ENCODE data around the gene ZNF264. TPM values are rescaled to one million over a fixed set of nuclear protein-coding genes. Genes with fewer than 3 reads are reported as not detected.

ZNF264 gene
- total and polyA plus RNA-seq, 2 experiments from 2014 or later = 3.8 to 50.5 TPM

DNA sequence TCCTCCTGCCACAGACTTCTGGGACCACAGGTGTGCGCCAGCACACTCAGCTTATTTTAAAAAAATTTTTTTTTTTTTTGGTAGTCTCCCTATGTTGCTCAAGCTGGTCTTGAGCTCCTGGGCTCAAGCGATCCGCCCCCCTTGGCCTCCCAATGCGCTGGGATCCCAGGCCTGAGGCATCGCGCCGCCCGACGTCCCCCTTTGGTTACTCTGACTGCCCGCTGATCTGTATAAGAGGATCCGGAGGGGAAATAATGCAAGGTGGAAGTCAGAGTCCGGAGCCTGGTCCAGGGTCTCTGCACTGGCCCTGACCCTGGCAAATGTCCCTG, 48.6 kb downstream of the ZNF264 start:
- TF ChIP-seq, protein P1, sequence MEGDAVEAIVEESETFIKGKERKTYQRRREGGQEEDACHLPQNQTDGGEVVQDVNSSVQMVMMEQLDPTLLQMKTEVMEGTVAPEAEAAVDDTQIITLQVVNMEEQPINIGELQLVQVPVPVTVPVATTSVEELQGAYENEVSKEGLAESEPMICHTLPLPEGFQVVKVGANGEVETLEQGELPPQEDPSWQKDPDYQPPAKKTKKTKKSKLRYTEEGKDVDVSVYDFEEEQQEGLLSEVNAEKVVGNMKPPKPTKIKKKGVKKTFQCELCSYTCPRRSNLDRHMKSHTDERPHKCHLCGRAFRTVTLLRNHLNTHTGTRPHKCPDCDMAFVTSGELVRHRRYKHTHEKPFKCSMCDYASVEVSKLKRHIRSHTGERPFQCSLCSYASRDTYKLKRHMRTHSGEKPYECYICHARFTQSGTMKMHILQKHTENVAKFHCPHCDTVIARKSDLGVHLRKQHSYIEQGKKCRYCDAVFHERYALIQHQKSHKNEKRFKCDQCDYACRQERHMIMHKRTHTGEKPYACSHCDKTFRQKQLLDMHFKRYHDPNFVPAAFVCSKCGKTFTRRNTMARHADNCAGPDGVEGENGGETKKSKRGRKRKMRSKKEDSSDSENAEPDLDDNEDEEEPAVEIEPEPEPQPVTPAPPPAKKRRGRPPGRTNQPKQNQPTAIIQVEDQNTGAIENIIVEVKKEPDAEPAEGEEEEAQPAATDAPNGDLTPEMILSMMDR (IDR thresholded peaks at IDR 0.05; ENCODE audit: low read depth, low read length) = no peak
- Histone ChIP-seq H3K27me3 (no peaks in the 10 kb centered on the region), H3K9me3 (ENCODE audit: low read depth) (no peaks in the 10 kb centered on the region)

DNA sequence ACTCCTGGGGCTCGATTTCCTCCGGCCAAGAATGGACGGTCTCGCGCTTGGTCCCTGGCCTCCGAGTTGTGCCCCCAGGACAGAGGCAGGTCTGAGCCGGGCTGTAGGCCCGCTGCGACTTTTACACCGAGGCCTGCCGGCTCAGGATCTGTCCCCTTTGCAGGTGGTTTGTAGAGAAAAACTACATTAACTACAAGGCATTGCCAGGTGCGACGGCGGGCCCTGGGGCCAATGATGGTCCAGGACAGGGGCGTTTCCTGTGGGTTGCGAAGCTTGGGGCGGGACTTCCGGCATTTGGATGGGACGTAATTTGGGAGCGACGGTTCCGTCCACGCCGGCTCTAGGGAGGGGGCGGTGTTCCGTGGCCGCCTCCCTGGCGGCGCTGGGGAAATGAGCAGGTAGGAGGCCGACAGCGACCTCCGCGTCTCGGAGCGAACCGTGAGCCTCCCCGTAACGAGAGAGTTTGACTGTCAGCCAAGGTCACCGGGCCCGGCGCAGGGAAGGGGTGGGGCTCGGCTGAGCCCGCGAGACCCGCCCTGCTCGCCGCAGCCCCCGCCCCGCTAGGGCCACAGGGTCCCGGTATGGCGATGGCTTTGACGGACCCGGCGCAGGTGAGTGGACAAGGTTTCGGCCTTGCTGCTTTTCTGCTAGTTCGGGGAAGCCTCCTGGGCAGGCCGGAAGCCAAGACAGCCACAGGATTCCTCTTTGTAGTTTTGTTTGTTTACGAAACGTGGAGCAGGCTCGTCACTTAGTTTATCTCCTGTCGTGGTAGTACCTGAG, 49.2 kb downstream of the ZNF264 start, which contains the start of gene ZNF805:
Gene ZNF805, plus strand, starts transcription at position 322 of the 780 bp plus-strand sequence. Its CDS starts 260 bp downstream, at position 582.
- no peaks in the 10 kb centered on the region for H3K9me3 ChIP-seq (ENCODE audit: low read depth)
- peak within 1 kb of the TSS; percentile 96 for H3K27ac ChIP-seq
- H3K4me1 ChIP-seq (ENCODE audit: low read depth) = peaks cover 12% of the 10 kb centered on the region
- TF ChIP-seq, protein P1 (IDR thresholded peaks at IDR 0.05; ENCODE audit: low read depth, low read length) = no peak
- peak within 1 kb of the TSS; percentile 57 for H3K4me3 ChIP-seq
- peaks cover 6% of the 10 kb centered on the region for H3K36me3 ChIP-seq
- no peaks in the 10 kb centered on the region for H3K27me3 ChIP-seq
- DNase-seq (ENCODE audit: low read depth in 1 of 2, low spot score in 1 of 2) = peak; percentile 95 to 96

More for the DNA sequence above, 48.6 kb downstream of the ZNF264 start:
- H3K4me3 ChIP-seq = peak overlapping the region; percentile 57
- peaks cover 12% of the 10 kb centered on the region for H3K4me1 ChIP-seq (ENCODE audit: low read depth)
- DNase-seq (ENCODE audit: low read depth in 1 of 2, low spot score in 1 of 2) = peak in 1 of 2 donors; percentile 25
- H3K36me3 ChIP-seq = peaks cover 3% of the 10 kb centered on the region
- peak overlapping the region; percentile 96 for H3K27ac ChIP-seq

DNA sequence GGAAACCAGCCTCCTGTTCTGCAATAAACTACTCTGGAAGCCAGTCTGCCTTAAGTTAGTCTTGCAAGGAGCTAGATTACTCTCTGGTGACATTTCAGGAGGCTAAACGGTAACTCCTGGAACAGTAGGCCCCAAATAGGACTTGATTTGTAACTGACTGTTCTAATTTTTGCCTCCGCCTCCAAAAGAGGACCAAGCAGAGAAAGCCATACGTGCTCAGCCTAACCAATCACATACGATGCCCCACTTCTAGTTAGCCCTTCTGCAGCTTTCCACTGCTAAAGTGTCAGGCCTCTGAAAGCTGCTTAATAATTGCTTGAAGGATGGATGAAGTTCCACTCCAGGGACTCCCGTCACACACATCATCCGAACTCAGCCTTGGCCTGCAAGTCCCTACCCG, 49.9 kb downstream of the ZNF264 start:
- no peaks in the 10 kb centered on the region for H3K27me3 ChIP-seq
- TF ChIP-seq, protein P1 (IDR thresholded peaks at IDR 0.05; ENCODE audit: low read depth, low read length) = no peak
- DNase-seq (ENCODE audit: low read depth in 1 of 2, low spot score in 1 of 2) = peak; percentile 33 to 37
- H3K4me3 ChIP-seq = peak overlapping the region; percentile 57
- no peaks in the 10 kb centered on the region for H3K9me3 ChIP-seq (ENCODE audit: low read depth)
- peak overlapping the region; percentile 96 for H3K27ac ChIP-seq
- H3K4me1 ChIP-seq (ENCODE audit: low read depth) = peaks cover 12% of the 10 kb centered on the region
- H3K36me3 ChIP-seq = peaks cover 10% of the 10 kb centered on the region

- H3K9me3 ChIP-seq (ENCODE audit: low read depth) = no peaks in the 10 kb centered on the region
- no peak overlapping the region for H3K4me3 ChIP-seq
- H3K27me3 ChIP-seq = no peaks in the 10 kb centered on the region
- TF ChIP-seq, protein P1 (IDR thresholded peaks at IDR 0.05; ENCODE audit: low read depth, low read length) = no peak
- peaks cover 17% of the 10 kb centered on the region for H3K36me3 ChIP-seq
- no peak for DNase-seq (ENCODE audit: low read depth in 1 of 2, low spot score in 1 of 2)
- H3K4me1 ChIP-seq (ENCODE audit: low read depth) = peaks cover 12% of the 10 kb centered on the region
- H3K27ac ChIP-seq = no peak overlapping the region
Observed at GRCh38 chr19:57242821-57243220, 51.5 kb downstream of the ZNF264 start.

- Histone ChIP-seq H3K4me1 (ENCODE audit: low read depth) (peaks cover 12% of the 10 kb centered on the region), H3K9me3 (ENCODE audit: low read depth) (no peaks in the 10 kb centered on the region), H3K4me3 (no peak overlapping the region), H3K36me3 (peaks cover 25% of the 10 kb centered on the region), H3K27ac (no peak overlapping the region), H3K27me3 (no peaks in the 10 kb centered on the region)
- TF ChIP-seq, protein P1 (IDR thresholded peaks at IDR 0.05; ENCODE audit: low read depth, low read length) = no peak
- DNase-seq (ENCODE audit: low read depth in 1 of 2, low spot score in 1 of 2) = no peak
Observed at GRCh38 chr19:57244513-57244912, 53.2 kb downstream of the ZNF264 start.

Measured in cardiac muscle cell (in vitro differentiated cells and primary cell).